C4-2B (cell line): ENCODE measurements around the gene GPR65.

Experiments used
- H3K27ac ChIP-seq: fragments of 450-650 bp; 2 replicates; pipeline ENCODE4 v1.5.1; 2017
- CTCF ChIP-seq: fragments of 450-650 bp; conservative IDR thresholded peaks from 2 replicates; pipeline ENCODE4 v1.5.1; 2017; ENCODE audit warnings: mild to moderate bottlenecking
- ZFX ChIP-seq: fragments of 450-650 bp; IDR thresholded peaks from 2 replicates; pipeline ENCODE4 v1.6.1; 2017

Gene GPR65

GRCh38 chr14:87975636-87976035, 29.3 kb upstream of the GPR65 start:
- TF ChIP-seq ZFX (no peak), CTCF (no peak)

GRCh38 chr14:87979689-87980088, 25.2 kb upstream of the GPR65 start:
- TF ChIP-seq ZFX = no peak
- no peak for TF ChIP-seq CTCF
- H3K27ac ChIP-seq = no peak overlapping the region

More at GRCh38 chr14:87975636-87976035, 29.3 kb upstream of the GPR65 start:
- no peak overlapping the region for H3K27ac ChIP-seq

GRCh38 chr14:87989221-87989955, 15.5 kb upstream of the GPR65 start:
- no peak overlapping the region for H3K27ac ChIP-seq
- no peak for TF ChIP-seq CTCF
- no peak for TF ChIP-seq ZFX

- TF ChIP-seq CTCF = no peak
- no peak for TF ChIP-seq ZFX
- H3K27ac ChIP-seq = no peak overlapping the region
These were observed 15.0 kb upstream of the GPR65 start for GRCh38 chr14:87989956-87990299.

GRCh38 chr14:87990682-87991081, 14.3 kb upstream of the GPR65 start:
- H3K27ac ChIP-seq = no peak overlapping the region
- TF ChIP-seq ZFX (no peak), CTCF (no peak)

- peak overlapping the region; percentile 54 for H3K27ac ChIP-seq
These were observed 12.6 kb upstream of the GPR65 start for GRCh38 chr14:87992346-87992717.

More at GRCh38 chr14:87992346-87992717, 12.6 kb upstream of the GPR65 start:
- TF ChIP-seq ZFX (no peak), CTCF (no peak)
